ENCODE measurements around the gene FASTKD1.
A peak's percentile ranks its signal among the peaks of the same experiment; 100 is the strongest.
"Not testable (repeated sequence)": the region's sequence is repeated elsewhere in the genome, so short reads cannot be mapped to it uniquely, and the experiment has no call there.

The FASTKD1 gene

DNA sequence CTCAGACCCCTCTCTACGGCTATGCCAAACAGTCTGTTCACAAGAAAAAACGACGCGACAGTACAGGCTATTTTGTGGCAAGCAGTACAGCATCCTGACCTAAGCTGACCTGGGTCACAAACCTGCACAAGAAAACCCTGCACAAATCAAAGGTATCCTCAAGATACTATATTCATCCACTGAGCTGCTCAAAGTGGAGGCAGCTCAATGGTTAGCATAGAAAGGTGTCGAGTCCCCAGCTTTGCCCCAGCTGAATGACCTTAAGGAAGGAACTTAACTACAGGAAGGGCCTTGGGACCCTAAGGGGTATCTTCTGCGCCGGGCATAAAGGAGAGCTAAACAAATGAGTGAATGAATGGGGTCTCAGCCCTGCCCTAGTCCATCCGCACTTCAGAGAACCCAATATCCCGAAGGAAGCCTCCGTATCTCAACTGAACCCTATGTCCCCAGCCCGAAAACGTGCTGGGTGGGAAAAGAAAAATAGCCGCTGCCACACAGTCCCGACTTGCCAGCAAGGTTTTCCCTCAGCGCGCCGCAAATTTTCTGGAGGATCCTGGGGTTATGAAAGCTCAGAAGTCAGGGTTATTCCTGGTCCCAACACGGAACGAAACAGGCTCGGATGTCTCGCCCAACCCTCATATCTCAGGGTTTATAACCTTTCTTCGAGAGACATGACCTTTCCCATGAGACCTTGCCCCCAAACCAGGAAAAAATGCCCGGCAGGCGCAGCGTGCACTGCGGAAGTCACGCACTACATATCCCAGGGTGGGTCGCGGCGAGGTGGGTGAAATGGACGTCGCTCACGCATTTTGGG is at the start of gene FASTKD1:
TSS of gene FASTKD1 (minus strand) at position 706 of the 814 bp plus-strand sequence. CDS start 1,836 bp downstream, outside the sequence.
- DNase-seq (ENCODE audit: low read depth), result peak; percentile 77

- DNase-seq (ENCODE audit: low read depth), result no peak
Observed at GRCh38 chr2:169623235-169623634, 49.6 kb upstream of the FASTKD1 start.

DNA sequence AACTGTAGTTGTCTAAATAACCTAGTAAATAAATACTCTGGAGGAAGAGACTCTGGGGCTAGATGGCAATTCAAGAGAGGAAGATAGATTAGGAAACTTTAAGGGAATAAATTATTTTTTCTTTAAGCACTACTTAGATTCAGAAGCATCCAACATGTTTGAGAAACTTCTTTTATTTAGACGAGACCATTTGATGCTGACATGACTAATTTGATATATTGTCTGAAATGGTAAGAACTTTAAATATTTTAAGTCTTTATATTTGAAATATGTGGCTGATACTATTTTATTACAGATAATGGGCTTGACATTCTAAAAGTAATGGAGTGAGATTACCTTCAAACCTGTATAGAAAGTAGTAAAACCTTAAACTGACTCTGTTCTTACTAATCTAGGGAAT is 46.8 kb upstream of the FASTKD1 start:
- DNase-seq (ENCODE audit: low read depth), result no peak

GRCh38 chr2:169619946-169620345 is 46.3 kb upstream of the FASTKD1 start:
- no peak for DNase-seq (ENCODE audit: low read depth)

GRCh38 chr2:169615982-169616381 is 42.3 kb upstream of the FASTKD1 start:
- not testable (repeated sequence) for DNase-seq (ENCODE audit: low read depth)

GRCh38 chr2:169613876-169614275 is 40.2 kb upstream of the FASTKD1 start:
- no peak for DNase-seq (ENCODE audit: low read depth)

DNA sequence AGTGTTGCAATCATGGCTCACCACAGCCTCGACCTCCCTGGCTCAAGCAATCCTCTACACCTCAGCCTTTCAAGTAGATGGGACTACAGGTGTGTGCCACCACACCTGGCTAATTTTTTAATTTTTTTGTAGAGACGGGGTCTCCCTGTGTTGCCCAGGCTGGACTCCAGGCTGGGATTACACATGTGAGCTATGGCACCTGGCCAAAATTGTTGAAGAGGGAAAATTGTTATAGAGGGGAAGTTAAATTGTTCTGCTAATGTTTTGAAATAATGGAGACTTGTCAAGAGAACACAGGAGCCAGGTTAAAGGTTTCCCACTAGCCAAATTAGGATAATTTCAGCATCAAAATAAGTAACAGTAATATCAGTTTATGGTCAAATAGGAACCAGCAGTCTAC is 35.6 kb upstream of the FASTKD1 start:
- DNase-seq (ENCODE audit: low read depth), result no peak

GRCh38 chr2:169599568-169599967 is 25.9 kb upstream of the FASTKD1 start:
- no peak for DNase-seq (ENCODE audit: low read depth)

- no peak for DNase-seq (ENCODE audit: low read depth)
Observed at GRCh38 chr2:169598982-169599381, 25.3 kb upstream of the FASTKD1 start.

- not testable (repeated sequence) for DNase-seq (ENCODE audit: low read depth)
Observed at GRCh38 chr2:169596546-169596945, 22.9 kb upstream of the FASTKD1 start.

GRCh38 chr2:169590804-169591203 is 17.1 kb upstream of the FASTKD1 start:
- DNase-seq (ENCODE audit: low read depth), result no peak

GRCh38 chr2:169585673-169586072 is 12.0 kb upstream of the FASTKD1 start:
- no peak for DNase-seq (ENCODE audit: low read depth)

GRCh38 chr2:169584005-169584877 is 10.6 kb upstream of the FASTKD1 start, which contains the start of gene PPIG:
PPIG (plus strand) TSS chr2:169584351; CDS start chr2:169604042, 19,691 bp downstream.
- DNase-seq (ENCODE audit: low read depth), result peak; percentile 75

DNA sequence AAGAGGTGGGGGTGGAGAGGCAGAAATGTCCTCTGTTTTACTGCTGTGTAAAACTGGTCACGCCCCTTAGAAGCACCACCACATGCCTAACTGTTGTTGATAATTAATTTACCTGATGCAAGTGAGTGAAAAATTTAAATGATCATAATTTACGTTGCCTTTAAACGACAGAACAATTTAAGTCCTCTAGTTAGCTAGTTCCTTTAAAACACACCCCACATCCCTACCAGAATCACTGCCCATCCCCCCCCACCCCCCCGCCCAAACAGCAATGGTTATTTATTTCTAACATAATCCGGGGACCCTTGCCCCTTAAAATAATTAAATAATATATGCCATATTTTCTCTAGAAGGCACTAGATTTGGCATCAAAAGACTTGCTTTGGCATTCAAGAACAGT is 9.9 kb upstream of the FASTKD1 start:
- no peak for DNase-seq (ENCODE audit: low read depth)

- DNase-seq (ENCODE audit: low read depth), result not testable (repeated sequence)
Observed at GRCh38 chr2:169582552-169583266, 9.0 kb upstream of the FASTKD1 start.

DNA sequence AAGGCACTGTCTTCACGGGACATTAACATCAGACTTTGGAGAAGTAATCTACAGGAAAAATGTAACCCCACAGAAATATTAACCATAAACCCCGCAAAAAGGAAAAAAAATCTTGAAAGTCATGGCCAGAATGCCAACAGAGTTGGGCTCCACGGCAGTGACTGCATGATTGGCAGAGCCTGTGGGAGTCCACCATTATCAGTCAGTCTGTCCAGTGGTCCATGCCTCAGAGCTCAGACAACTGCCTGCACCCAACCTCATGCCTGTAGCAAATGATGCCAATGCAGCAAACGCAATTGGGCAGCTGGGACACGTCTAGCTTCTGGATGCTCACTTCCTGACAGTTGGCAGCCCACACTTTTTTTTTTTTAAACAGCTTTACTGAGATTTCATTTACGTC is 5.4 kb upstream of the FASTKD1 start:
- no peak for DNase-seq (ENCODE audit: low read depth)

DNA sequence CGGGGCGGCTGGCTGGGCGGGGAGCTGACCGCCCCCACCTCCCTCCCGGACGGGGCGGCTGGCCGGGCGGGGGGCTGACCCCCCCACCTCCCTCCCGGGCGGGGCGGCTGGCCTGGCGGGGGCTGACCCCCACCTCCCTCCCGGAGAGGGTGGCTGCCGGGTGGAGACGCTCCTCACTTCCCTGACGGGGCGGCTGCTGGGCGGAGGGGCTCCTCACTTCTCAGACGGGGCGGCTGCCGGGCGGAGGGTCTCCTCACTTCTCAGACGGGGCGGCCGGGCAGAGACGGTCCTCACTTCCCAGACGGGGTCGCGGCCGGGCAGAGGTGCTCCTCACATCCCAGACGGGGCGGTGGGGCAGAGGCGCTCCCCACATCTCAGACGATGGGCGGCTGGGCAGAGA is 1.6 kb upstream of the FASTKD1 start:
- not testable (repeated sequence) for DNase-seq (ENCODE audit: low read depth)

GRCh38 chr2:169574539-169574938 is 874 bp upstream of the FASTKD1 start:
- DNase-seq (ENCODE audit: low read depth), result not testable (repeated sequence)

DNA sequence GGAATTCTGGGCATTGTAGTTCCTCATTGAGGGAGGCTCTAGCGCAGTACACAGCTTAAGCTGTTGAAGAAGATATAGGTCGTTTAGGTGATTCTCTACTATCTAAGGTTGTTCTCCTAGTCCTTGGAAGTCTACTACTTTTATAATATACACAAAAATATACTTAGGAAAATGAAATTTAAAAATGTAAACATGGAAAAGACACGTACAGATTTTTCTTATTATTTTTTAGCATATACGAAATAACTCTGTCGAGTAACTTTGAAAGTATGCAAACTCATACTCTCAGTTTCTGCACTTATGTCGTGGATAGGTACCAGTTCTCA is 272 bp upstream of the FASTKD1 start:
- DNase-seq (ENCODE audit: low read depth), result no peak

GRCh38 chr2:169572821-169573159 is 875 bp downstream of the FASTKD1 start:
- DNase-seq (ENCODE audit: low read depth), result no peak

- DNase-seq (ENCODE audit: low read depth), result no peak
Observed at GRCh38 chr2:169572189-169572588, 1.5 kb downstream of the FASTKD1 start.

GRCh38 chr2:169571571-169571970 is 2.1 kb downstream of the FASTKD1 start:
- DNase-seq (ENCODE audit: low read depth), result no peak

All from activated T-cell treated with anti-CD3 and anti-CD28 coated beads for 1 hour (primary cell).